ENCODE results near the gene KRTAP4-9. TPM values are rescaled to one million over a fixed set of nuclear protein-coding genes. Genes with fewer than 3 reads are reported as not detected.

KRTAP4-9 gene
- total and polyA plus RNA-seq, 9 of the 15 experiments (the other 6 are each of a cell fraction or from before 2014, with no cell fraction given) = not detected

GRCh38 chr17:41121742-41122141, 16.6 kb downstream of the KRTAP4-9 start:
- Histone ChIP-seq H3K4me2 (ENCODE audit: insufficient read depth, low read length) (no peak overlapping the region), H3K79me2 (ENCODE audit: control insufficient read depth, insufficient read depth, low read length) (no peaks in the 10 kb centered on the region), H3K36me3 (ENCODE audit: control insufficient read depth, insufficient read depth, low read length) (no peaks in the 10 kb centered on the region), H3K9me3 (replicated peaks; ENCODE audit: control insufficient read depth, insufficient read depth, low read depth, low read length) (no peaks in the 10 kb centered on the region), H3K9me1 (ENCODE audit: control insufficient read depth, insufficient read depth, low read length) (no peaks in the 10 kb centered on the region), H3K9ac (ENCODE audit: insufficient read depth in 1 of 2, low read depth in 2 of 2, low read length in 2 of 2) (no peak overlapping the region), H3K27me3 (ENCODE audit: control insufficient read depth in 2 of 2, insufficient read depth in 2 of 2, low read length in 2 of 2) (no peaks in the 10 kb centered on the region), H2AFZ (ENCODE audit: low read depth, low read length) (no peak overlapping the region), H3K4me1 (replicated peaks in 1 of 2; ENCODE audit: control insufficient read depth in 2 of 2, insufficient read depth in 2 of 2, low read length in 2 of 2) (no peaks in the 10 kb centered on the region), H3K27ac (ENCODE audit: extremely low read depth, low read depth, low read length) (no peak overlapping the region), H3K4me3 (no peak overlapping the region), H4K20me1 (replicated peaks; ENCODE audit: control insufficient read depth, insufficient read depth, low read length) (no peaks in the 10 kb centered on the region)
- ATAC-seq (no peak), DNase-seq (ENCODE audit: extremely low read depth in 1 of 4, low spot score in 3 of 4) (no peak), FAIRE-seq (no peak)
- no TSS peak for BruUV-seq (replicated peaks)
- in situ Hi-C loops (cut with MboI) = no loop called here
- ChIA-PET CTCF (ENCODE audit: low intra/inter-chr PET ratio) (no interaction called here), POLR2A (no interaction called here)
- 0% methylated on average over 2 of the region's 2 CpGs for WGBS (ENCODE audit: insufficient coverage, low coverage, missing lambda C conversion rate)
- intact Hi-C loops (cut with micrococcal nuclease) = no loop called here
- no peak for TF ChIP-seq HNRNPH1 (optimal IDR thresholded peaks at IDR 0.05; ENCODE audit: low read depth, low read length)
- no peak for TF ChIP-seq SREBF2 (CRISPR knock-in tag; IDR thresholded peaks at IDR 0.05)
- no peak for TF ChIP-seq ZNF699 (CRISPR knock-in tag; IDR thresholded peaks at IDR 0.05; ENCODE audit: insufficient replicate concordance)
- no peak for TF ChIP-seq ZNF717 (CRISPR knock-in tag; IDR thresholded peaks at IDR 0.05)
- no peak for TF ChIP-seq TCF7L2 (IDR thresholded peaks at IDR 0.05; ENCODE audit: low read depth, low read length)
- no peak for TF ChIP-seq ZNF3 (CRISPR knock-in tag; IDR thresholded peaks at IDR 0.05)
- TF ChIP-seq, protein P1, sequence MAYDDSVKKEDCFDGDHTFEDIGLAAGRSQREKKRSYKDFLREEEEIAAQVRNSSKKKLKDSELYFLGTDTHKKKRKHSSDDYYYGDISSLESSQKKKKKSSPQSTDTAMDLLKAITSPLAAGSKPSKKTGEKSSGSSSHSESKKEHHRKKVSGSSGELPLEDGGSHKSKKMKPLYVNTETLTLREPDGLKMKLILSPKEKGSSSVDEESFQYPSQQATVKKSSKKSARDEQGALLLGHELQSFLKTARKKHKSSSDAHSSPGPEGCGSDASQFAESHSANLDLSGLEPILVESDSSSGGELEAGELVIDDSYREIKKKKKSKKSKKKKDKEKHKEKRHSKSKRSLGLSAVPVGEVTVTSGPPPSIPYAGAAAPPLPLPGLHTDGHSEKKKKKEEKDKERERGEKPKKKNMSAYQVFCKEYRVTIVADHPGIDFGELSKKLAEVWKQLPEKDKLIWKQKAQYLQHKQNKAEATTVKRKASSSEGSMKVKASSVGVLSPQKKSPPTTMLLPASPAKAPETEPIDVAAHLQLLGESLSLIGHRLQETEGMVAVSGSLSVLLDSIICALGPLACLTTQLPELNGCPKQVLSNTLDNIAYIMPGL (CRISPR knock-in tag; IDR thresholded peaks at IDR 0.05) = no peak
- no peak for TF ChIP-seq EP300 (IDR thresholded peaks at IDR 0.05; ENCODE audit: low read length)
- no peak for TF ChIP-seq KLF10 (CRISPR knock-in tag; IDR thresholded peaks at IDR 0.05)
- no peak for TF ChIP-seq ZKSCAN8 (CRISPR knock-in tag; IDR thresholded peaks at IDR 0.05)
- no peak for TF ChIP-seq PHTF2 (CRISPR knock-in tag; IDR thresholded peaks at IDR 0.05)
- TF ChIP-seq, protein P2, sequence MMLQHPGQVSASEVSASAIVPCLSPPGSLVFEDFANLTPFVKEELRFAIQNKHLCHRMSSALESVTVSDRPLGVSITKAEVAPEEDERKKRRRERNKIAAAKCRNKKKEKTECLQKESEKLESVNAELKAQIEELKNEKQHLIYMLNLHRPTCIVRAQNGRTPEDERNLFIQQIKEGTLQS (IDR thresholded peaks at IDR 0.05) = no peak
- TF ChIP-seq, protein P2 (CRISPR knock-in tag; conservative IDR thresholded peaks at IDR 0.05) = no peak
- no peak for TF ChIP-seq SREBF1 (IDR thresholded peaks at IDR 0.05; ENCODE audit: borderline replicate concordance, low read depth, low read length)
